ENCODE measurements around the gene UBE2L3. TPM values are rescaled to one million over a fixed set of nuclear protein-coding genes. Genes with fewer than 3 reads are reported as not detected.

Gene UBE2L3
- total RNA-seq, 1 donor from 2014 or later: 22.0 TPM

GRCh38 chr22:21629255-21630149 is 62.0 kb downstream of the UBE2L3 start, which contains the start of gene YDJC:
Gene YDJC (minus strand): TSS chr22:21630022. CDS start chr22:21630014, 8 bp downstream.
- peaks cover 0 to 5% of the 10 kb centered on the region in 2 donors for H3K36me3 ChIP-seq
- peak; percentile 73 to 96 for DNase-seq (ENCODE audit: low spot score in 2 of 2)
- peak in 2 of 3 experiments; percentile 34 to 46 for TF ChIP-seq CTCF (IDR thresholded peaks at IDR 0.05)
- peaks cover 6 to 16% of the 10 kb centered on the region in 2 donors for H3K4me1 ChIP-seq
- H3K9me3 ChIP-seq: no peaks in the 10 kb centered on the region
- intact Hi-C loops (cut with DNase I): loop anchor here (1.0 to 5.0 kb wide), 3 partner anchors 13 to 61 kb away; partner anchors contain the start of gene SDF2L1
- peak within 1 kb of the TSS; percentile 77 to 87 for H3K27ac ChIP-seq
- peak within 1 kb of the TSS; percentile 88 to 89 for H3K4me3 ChIP-seq
- no peaks in the 10 kb centered on the region for H3K27me3 ChIP-seq

GRCh38 chr22:21631025-21631424 is 63.5 kb downstream of the UBE2L3 start:
- Histone ChIP-seq H3K4me3 (no peak overlapping the region), H3K4me1 (peaks cover 6 to 8% of the 10 kb centered on the region in 2 donors), H3K27ac (no peak overlapping the region), H3K36me3 (peaks cover 0 to 5% of the 10 kb centered on the region in 2 donors), H3K9me3 (no peaks in the 10 kb centered on the region), H3K27me3 (no peaks in the 10 kb centered on the region)
- intact Hi-C loops (cut with DNase I): no loop called here
- TF ChIP-seq CTCF (IDR thresholded peaks at IDR 0.05): no peak
- no peak for DNase-seq (ENCODE audit: low spot score in 2 of 2)

- intact Hi-C loops (cut with DNase I): no loop called here
- H3K36me3 ChIP-seq: peaks cover 0 to 5% of the 10 kb centered on the region in 2 donors
- no peak within 1 kb of the TSS for H3K4me3 ChIP-seq
- no peak for TF ChIP-seq CTCF (IDR thresholded peaks at IDR 0.05)
- H3K27me3 ChIP-seq: no peaks in the 10 kb centered on the region
- H3K4me1 ChIP-seq: peaks cover 6 to 8% of the 10 kb centered on the region in 2 donors
- no peak within 1 kb of the TSS for H3K27ac ChIP-seq
- no peaks in the 10 kb centered on the region for H3K9me3 ChIP-seq
- DNase-seq (ENCODE audit: low spot score in 2 of 2): no peak
These were observed 64.9 kb downstream of the UBE2L3 start, which contains the start of gene CCDC116 for GRCh38 chr22:21632237-21632895. Gene CCDC116 (plus strand): TSS chr22:21632760. CDS start chr22:21633182, 422 bp downstream.

- Histone ChIP-seq H3K4me3 (no peak overlapping the region), H3K27ac (no peak overlapping the region), H3K36me3 (peaks cover 0 to 5% of the 10 kb centered on the region in 2 donors), H3K27me3 (no peaks in the 10 kb centered on the region), H3K4me1 (peaks cover 6 to 8% of the 10 kb centered on the region in 2 donors), H3K9me3 (no peaks in the 10 kb centered on the region)
- no peak for DNase-seq (ENCODE audit: low spot score in 2 of 2)
- no peak for TF ChIP-seq CTCF (IDR thresholded peaks at IDR 0.05)
- intact Hi-C loops (cut with DNase I): no loop called here
These were observed 65.4 kb downstream of the UBE2L3 start for GRCh38 chr22:21632931-21633330.

GRCh38 chr22:21633481-21633880 is 66.0 kb downstream of the UBE2L3 start:
- no peak for DNase-seq (ENCODE audit: low spot score in 2 of 2)
- Histone ChIP-seq H3K4me1 (peaks cover 6 to 7% of the 10 kb centered on the region in 2 donors), H3K4me3 (no peak overlapping the region), H3K27ac (no peak overlapping the region), H3K9me3 (no peaks in the 10 kb centered on the region), H3K36me3 (peaks cover 0 to under 1% of the 10 kb centered on the region in 2 donors), H3K27me3 (no peaks in the 10 kb centered on the region)
- intact Hi-C loops (cut with DNase I): no loop called here
- no peak for TF ChIP-seq CTCF (IDR thresholded peaks at IDR 0.05)

All from ascending aorta (tissue), 2 donors.